NCI-H510A treated with DMSO at 0.1 percent for 48 hours (cell line): ENCODE measurements around the gene C16orf90.

Experiments used
- DNase-seq: peaks from one replicate; lab custom pipeline; 2025; lab: John Stamatoyannopoulos, UW

The C16orf90 gene

GRCh38 chr16:3461151-3461550 lies 34.1 kb downstream of the C16orf90 start:
- no peak for DNase-seq

- no peak for DNase-seq
Measured at GRCh38 chr16:3460585-3460984, 34.7 kb downstream of the C16orf90 start.

- DNase-seq: no peak
Measured at GRCh38 chr16:3460121-3460520, 35.2 kb downstream of the C16orf90 start.

- no peak for DNase-seq
Measured at GRCh38 chr16:3459401-3460090, 35.7 kb downstream of the C16orf90 start.

- no peak for DNase-seq
Measured at GRCh38 chr16:3458852-3459361, 36.4 kb downstream of the C16orf90 start.

GRCh38 chr16:3458278-3458851 lies 36.9 kb downstream of the C16orf90 start:
- DNase-seq: no peak

- DNase-seq: peak; percentile 55
Measured at GRCh38 chr16:3457434-3458252, 37.6 kb downstream of the C16orf90 start.

- no peak for DNase-seq
Measured at GRCh38 chr16:3454631-3455147, 40.6 kb downstream of the C16orf90 start.

GRCh38 chr16:3454093-3454492 lies 41.2 kb downstream of the C16orf90 start:
- no peak for DNase-seq

GRCh38 chr16:3444032-3444388 lies 51.3 kb downstream of the C16orf90 start:
- no peak for DNase-seq
